ENCODE data around the gene STX12. TPM values are rescaled to one million over a fixed set of nuclear protein-coding genes. Genes with fewer than 3 reads are reported as not detected.

The STX12 gene
- total RNA-seq, 1 donor: 67.0 TPM

DNA sequence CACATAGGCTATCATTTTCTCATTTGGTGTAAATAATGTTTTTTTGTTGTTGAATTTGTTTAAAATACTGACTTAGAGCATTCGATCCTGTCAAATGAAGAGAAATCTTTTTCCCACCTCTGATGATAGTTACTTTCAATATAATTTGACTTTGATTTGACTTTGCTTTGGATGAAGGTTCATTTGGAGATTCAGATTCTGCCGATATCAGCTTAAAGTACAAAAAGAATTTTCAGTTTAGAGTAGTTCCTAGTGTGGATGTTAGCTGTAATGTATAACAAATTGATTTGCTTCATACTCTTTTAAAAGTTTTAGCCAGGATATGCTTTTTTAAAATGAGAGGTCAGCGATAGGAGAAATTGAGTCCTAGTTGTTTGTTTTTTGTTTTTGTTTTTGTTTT lies 9.9 kb downstream of the STX12 start:
- no peak for TF ChIP-seq CTCF (IDR thresholded peaks at IDR 0.05; ENCODE audit: extremely low read depth, low read depth, low read length)
- no peak overlapping the region for H3K4me2 ChIP-seq (ENCODE audit: insufficient read depth, low read length)
- H3K4me1 ChIP-seq (ENCODE audit: insufficient read depth, low read length): peaks cover 11% of the 10 kb centered on the region
- no peaks in the 10 kb centered on the region for H3K27me3 ChIP-seq (ENCODE audit: insufficient read depth, low read length)
- no peaks in the 10 kb centered on the region for H3K36me3 ChIP-seq (ENCODE audit: insufficient read depth, low read length)
- no peak overlapping the region for H3K27ac ChIP-seq (ENCODE audit: low read depth, low read length)
- peaks cover 23% of the 10 kb centered on the region for H4K20me1 ChIP-seq (ENCODE audit: insufficient read depth, low read length)
- H3K79me2 ChIP-seq (ENCODE audit: insufficient read depth, low read length): peaks cover 93% of the 10 kb centered on the region
- H2AFZ ChIP-seq (ENCODE audit: low read length): no peak overlapping the region
- no peak for DNase-seq (ENCODE audit: insufficient read length, low spot score, missing footprints)
- no peaks in the 10 kb centered on the region for H3K9me3 ChIP-seq (ENCODE audit: low read depth, low read length)
- H3K4me3 ChIP-seq (ENCODE audit: insufficient read depth, low read length): no peak overlapping the region

DNA sequence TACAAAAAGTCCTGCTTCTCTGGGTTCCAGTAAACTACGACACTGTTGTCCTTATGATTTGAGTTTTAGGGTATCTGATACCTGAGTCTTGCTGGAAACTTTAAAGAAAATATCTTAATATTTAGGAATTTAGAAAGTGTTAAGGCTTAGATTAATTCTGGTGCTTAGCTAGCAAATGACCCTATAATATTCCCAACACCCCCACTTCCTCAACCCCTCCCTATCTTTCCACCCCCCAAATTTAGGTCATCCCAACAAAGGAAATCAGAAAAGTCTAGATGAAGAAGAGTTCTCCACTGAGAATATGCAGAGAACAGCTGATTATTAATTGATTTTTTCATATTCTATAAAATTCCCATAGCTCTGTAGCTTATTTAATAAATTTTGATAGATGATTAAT lies 11.7 kb downstream of the STX12 start:
- Histone ChIP-seq H3K36me3 (ENCODE audit: insufficient read depth, low read length) (peaks cover 1% of the 10 kb centered on the region), H4K20me1 (ENCODE audit: insufficient read depth, low read length) (peaks cover 15% of the 10 kb centered on the region)

DNA sequence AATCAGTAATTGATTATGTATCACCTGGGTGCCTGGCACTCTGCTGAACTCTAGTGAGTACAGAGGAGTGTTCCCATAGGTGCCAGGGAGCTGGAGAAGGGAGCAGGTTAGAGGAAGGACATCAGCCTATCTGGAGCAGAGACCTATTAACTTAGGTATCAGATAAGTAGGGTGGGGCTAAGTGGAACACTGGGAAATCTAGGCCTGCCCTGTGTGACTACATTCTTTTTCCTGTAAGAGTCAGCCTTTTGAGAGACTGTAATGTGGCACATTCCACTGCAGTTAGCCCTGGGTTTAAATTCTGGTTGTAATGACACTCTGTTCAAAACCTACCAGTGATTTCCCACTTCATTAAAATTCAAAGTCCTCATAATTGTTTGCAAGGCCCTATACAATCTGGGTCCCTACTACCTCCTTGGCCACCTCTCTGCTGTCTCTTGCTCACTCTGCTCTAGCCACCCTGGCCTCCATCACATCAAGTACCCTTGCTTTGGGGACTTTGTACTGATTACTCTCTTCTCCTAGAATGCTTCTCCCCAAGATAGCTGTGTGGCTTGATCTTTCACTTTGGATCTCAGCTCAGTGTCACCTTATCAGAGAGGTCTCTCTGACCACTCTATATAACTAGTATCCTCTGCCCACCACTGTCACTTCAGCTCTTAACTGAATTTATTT lies 12.9 kb downstream of the STX12 start:
- Histone ChIP-seq H3K27me3 (ENCODE audit: insufficient read depth, low read length) (no peaks in the 10 kb centered on the region), H3K79me2 (ENCODE audit: insufficient read depth, low read length) (peaks cover 73% of the 10 kb centered on the region), H3K4me1 (ENCODE audit: insufficient read depth, low read length) (peaks cover 11% of the 10 kb centered on the region), H4K20me1 (ENCODE audit: insufficient read depth, low read length) (peaks cover 11% of the 10 kb centered on the region), H3K27ac (ENCODE audit: low read depth, low read length) (peak overlapping the region; percentile 35), H3K36me3 (ENCODE audit: insufficient read depth, low read length) (peaks cover 10% of the 10 kb centered on the region), H3K4me2 (ENCODE audit: insufficient read depth, low read length) (no peak overlapping the region), H3K4me3 (ENCODE audit: insufficient read depth, low read length) (no peak overlapping the region), H3K9me3 (ENCODE audit: low read depth, low read length) (no peaks in the 10 kb centered on the region), H2AFZ (ENCODE audit: low read length) (no peak overlapping the region)
- TF ChIP-seq CTCF (IDR thresholded peaks at IDR 0.05; ENCODE audit: extremely low read depth, low read depth, low read length): no peak
- DNase-seq (ENCODE audit: insufficient read length, low spot score, missing footprints): peak; percentile 79

More for the DNA sequence above, 11.7 kb downstream of the STX12 start:
- Histone ChIP-seq H3K27me3 (ENCODE audit: insufficient read depth, low read length) (no peaks in the 10 kb centered on the region), H2AFZ (ENCODE audit: low read length) (no peak overlapping the region), H3K4me3 (ENCODE audit: insufficient read depth, low read length) (no peak overlapping the region), H3K9me3 (ENCODE audit: low read depth, low read length) (no peaks in the 10 kb centered on the region), H3K27ac (ENCODE audit: low read depth, low read length) (no peak overlapping the region), H3K79me2 (ENCODE audit: insufficient read depth, low read length) (peaks cover 84% of the 10 kb centered on the region), H3K4me2 (ENCODE audit: insufficient read depth, low read length) (no peak overlapping the region), H3K4me1 (ENCODE audit: insufficient read depth, low read length) (peaks cover 11% of the 10 kb centered on the region)
- no peak for DNase-seq (ENCODE audit: insufficient read length, low spot score, missing footprints)
- no peak for TF ChIP-seq CTCF (IDR thresholded peaks at IDR 0.05; ENCODE audit: extremely low read depth, low read depth, low read length)

GRCh38 chr1:27787895-27788294 lies 14.9 kb downstream of the STX12 start:
- peak; percentile 29 for DNase-seq (ENCODE audit: insufficient read length, low spot score, missing footprints)
- Histone ChIP-seq H3K4me3 (ENCODE audit: insufficient read depth, low read length) (no peak overlapping the region), H3K36me3 (ENCODE audit: insufficient read depth, low read length) (peaks cover 15% of the 10 kb centered on the region), H3K79me2 (ENCODE audit: insufficient read depth, low read length) (peaks cover 54% of the 10 kb centered on the region), H3K9me3 (ENCODE audit: low read depth, low read length) (no peaks in the 10 kb centered on the region), H3K27ac (ENCODE audit: low read depth, low read length) (no peak overlapping the region), H3K27me3 (ENCODE audit: insufficient read depth, low read length) (no peaks in the 10 kb centered on the region), H2AFZ (ENCODE audit: low read length) (no peak overlapping the region), H4K20me1 (ENCODE audit: insufficient read depth, low read length) (peaks cover 11% of the 10 kb centered on the region), H3K4me2 (ENCODE audit: insufficient read depth, low read length) (no peak overlapping the region), H3K4me1 (ENCODE audit: insufficient read depth, low read length) (peaks cover 11% of the 10 kb centered on the region)
- no peak for TF ChIP-seq CTCF (IDR thresholded peaks at IDR 0.05; ENCODE audit: extremely low read depth, low read depth, low read length)
